ENCODE measurements around the gene USH1C.

GRCh38 chr11:17561526-17561925, 17.3 kb upstream of the USH1C start:
- TF ChIP-seq POLR2AphosphoS5 (IDR thresholded peaks at IDR 0.05) (no peak), POLR2A (IDR thresholded peaks at IDR 0.05; ENCODE audit: low read depth) (no peak), CTCF (IDR thresholded peaks at IDR 0.05) (no peak)
